HG02943 (cell line): ENCODE results near the gene SLC11A1.

Experiments used
- ATAC-seq: cut with Tn5 transposase; IDR thresholded peaks from one replicate; pipeline ENCODE4 v1.9.1; 2021; ENCODE audit warnings: mild to moderate bottlenecking, low read depth, moderate library complexity; ENCODE audit not compliant: unreplicated experiment

SLC11A1 gene

DNA sequence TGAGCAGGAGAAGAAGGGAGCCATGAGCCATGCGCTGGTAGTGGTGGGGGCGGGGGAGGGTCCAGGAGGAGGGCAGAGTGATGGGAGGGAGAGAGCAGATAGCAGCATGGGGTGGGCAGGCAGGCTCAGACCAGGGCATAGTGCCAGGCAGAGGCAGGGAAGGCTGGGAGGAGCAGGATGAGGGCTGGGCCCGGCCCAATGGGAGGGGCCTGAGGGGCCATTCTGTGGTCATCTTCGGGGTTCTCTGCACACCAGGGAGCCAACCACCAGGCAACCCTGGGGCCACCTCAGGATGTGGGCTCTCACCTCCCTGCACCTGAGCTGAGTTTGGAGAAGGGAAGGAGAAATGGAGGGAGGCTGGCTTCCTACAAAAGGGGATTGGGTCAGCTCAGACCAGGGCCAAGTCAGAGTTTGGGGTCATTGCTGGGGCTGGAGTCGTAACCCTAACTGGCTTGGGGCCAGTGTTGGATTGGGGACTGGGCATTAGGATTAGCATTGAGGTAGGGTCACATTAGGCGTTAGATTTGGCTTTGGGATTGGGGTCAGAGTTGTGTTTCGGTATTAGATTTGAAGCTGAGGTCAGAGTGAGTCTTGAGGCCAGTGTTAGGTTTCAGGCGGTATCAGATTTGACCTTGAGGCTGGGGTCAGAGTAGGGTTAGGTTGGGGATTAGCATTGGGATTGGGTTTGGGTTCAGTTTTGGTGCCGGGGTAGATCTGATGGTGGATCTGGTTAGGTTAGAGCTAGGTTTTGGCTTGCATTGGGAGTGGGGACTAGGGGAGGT is 48.0 kb downstream of the SLC11A1 start:
- no peak for ATAC-seq

DNA sequence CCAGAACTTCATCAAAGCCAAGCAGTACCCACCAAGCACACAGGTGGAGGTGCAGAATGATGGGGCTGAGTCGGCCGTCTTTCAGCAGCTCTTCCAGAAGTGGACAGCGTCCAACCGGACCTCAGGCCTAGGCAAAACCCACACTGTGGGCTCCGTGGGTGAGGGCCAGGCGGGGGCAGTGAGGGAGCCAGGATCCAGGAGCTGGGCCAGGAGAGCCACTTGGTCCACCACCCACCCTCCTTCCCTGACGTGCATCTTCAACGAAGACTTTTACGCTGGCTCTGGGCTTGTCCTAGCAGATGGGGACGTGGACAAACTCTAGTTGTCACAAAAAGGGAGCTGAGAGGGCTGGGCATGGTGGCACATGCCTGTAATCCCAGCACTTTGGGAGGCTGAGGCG is 48.6 kb downstream of the SLC11A1 start:
- no peak for ATAC-seq

DNA sequence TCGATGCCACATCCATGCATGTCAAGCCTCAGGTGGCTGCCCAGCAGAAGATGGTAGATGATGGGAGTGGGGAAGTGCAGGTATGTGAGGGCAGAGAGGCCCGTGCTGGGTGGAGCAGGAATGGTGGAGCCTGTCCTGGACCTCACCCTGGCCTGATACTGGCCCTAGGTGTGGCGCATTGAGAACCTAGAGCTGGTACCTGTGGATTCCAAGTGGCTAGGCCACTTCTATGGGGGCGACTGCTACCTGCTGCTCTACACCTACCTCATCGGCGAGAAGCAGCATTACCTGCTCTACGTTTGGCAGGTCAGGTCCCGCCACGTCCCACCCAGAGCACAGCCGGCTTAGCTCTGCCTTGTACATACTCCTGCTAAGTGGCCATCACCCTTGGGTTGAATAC is 49.8 kb downstream of the SLC11A1 start:
- no peak for ATAC-seq

DNA sequence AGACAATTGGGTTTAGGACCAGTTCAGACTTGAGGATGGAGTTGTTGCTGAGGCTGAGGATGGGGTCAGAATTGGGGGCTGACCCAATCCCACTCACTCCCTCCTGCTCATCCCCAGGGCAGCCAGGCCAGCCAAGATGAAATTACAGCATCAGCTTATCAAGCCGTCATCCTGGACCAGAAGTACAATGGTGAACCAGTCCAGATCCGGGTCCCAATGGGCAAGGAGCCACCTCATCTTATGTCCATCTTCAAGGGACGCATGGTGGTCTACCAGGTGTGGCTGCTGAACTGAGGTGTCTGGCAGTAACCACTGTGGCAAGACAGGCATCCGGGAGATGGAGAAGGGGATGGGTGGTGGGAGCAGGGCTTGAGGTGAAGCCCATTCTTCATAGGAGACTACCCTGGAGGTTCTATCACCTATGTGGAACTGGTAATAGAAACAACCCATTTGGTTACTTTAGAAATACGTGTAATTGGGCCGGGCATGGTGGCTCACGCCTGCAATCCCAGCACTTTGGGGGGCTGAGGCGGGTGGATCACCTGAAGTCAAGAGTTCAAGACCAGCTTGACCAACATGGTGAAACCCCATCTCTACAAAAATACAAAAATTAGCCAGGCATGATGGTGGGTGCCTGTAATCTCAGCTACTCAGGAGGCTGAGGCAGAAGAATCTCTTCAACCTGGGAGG is 50.7 kb downstream of the SLC11A1 start:
- ATAC-seq: no peak

DNA sequence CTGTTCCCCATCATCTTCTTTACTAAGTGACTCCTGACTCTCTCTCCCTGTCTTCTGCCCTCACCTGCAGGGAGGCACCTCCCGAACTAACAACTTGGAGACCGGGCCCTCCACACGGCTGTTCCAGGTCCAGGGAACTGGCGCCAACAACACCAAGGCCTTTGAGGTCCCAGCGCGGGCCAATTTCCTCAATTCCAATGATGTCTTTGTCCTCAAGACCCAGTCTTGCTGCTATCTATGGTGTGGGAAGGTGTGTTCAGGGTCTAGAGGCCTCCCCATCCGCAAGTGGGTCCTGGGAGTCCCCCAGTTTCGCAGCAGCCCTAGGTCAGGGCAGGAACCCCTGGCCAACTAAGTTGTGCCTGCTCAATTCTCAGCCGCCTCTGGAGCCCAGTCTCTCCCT is 52.4 kb downstream of the SLC11A1 start:
- ATAC-seq: no peak

DNA sequence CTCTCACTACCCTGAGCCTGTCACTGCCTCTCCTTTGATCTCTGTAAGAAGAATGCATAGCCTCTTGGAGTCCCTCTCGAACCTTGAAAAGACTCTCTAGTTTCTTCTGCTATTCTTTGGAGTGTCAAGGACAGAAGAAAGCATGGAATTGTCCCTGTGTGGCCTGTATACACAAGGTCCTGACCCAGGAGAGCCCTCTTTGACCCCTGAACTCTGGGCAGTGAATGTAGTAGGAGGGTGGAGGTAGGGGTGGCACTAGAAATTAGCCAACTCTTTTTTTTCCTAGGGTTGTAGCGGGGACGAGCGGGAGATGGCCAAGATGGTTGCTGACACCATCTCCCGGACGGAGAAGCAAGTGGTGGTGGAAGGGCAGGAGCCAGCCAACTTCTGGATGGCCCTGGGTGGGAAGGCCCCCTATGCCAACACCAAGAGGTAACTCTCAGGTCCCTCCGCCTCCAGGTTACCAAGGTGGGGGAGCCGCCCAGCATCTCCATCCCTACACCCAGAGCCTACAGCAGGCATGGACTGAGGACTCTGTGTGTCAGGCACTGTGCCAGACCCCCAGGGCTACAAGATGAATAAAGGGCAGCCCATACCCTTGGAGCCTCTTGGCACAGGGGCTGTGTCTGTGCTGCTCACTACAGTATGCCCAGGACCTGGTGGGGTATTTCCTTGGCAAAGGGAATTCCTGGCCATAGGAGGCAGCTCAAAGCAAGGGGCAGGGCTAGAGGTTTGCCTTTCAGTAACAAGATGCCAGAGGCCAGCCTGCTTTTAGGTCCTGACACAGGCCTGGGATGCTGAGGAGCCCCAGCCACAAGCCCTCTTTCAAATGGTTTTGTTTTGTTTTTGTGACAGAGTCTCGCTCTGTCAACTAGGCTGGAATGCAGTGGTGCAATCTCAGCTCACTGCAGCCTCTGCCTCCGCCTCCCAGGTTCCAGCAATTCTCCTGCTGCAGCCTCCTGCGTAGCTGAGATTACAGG is 53.2 kb downstream of the SLC11A1 start:
- ATAC-seq: no peak

- ATAC-seq: no peak
Measured at GRCh38 chr2:218436992-218437391, 54.9 kb downstream of the SLC11A1 start.

GRCh38 chr2:218437969-218438368 is 55.9 kb downstream of the SLC11A1 start:
- no peak for ATAC-seq

DNA sequence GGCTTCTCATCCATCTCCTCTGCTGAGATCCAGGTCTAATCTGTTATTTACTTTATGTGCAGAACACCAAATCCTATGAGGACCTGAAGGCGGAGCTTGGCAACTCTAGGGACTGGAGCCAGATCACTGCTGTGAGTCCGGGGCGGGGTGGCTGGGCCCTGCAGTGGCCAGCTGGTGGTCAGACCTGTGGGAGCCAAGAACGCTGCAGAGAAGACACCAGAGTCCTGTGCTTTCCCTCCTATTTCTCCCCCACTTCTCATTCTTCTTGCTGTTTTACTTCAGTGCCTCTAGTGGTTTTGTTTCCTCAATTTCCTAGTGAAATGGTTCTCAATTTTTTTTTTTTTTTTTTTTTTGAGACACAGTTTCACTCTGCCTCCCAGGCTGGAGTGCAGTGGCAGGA is 56.5 kb downstream of the SLC11A1 start:
- no peak for ATAC-seq

GRCh38 chr2:218444692-218445357 is 62.8 kb downstream of the SLC11A1 start:
- ATAC-seq: no peak

- ATAC-seq: no peak
Measured at GRCh38 chr2:218445602-218446001, 63.5 kb downstream of the SLC11A1 start.
